Measurements from ENCODE around the gene RNASEL.

The RNASEL gene

GRCh38 chr1:182601913-182602312, 12.9 kb upstream of the RNASEL start:
- DNase-seq (ENCODE audit: low read depth in 2 of 2, low spot score in 1 of 2): no peak

- DNase-seq (ENCODE audit: low read depth in 2 of 2, low spot score in 1 of 2): peak in 1 of 2 donors; percentile 47
Measured at GRCh38 chr1:182601416-182601786, 12.3 kb upstream of the RNASEL start.

- DNase-seq (ENCODE audit: low read depth in 2 of 2, low spot score in 1 of 2): no peak
Measured at GRCh38 chr1:182600745-182601415, 11.8 kb upstream of the RNASEL start.

- DNase-seq (ENCODE audit: low read depth in 2 of 2, low spot score in 1 of 2): no peak
Measured at GRCh38 chr1:182600036-182600713, 11.1 kb upstream of the RNASEL start.

- DNase-seq (ENCODE audit: low read depth in 2 of 2, low spot score in 1 of 2): no peak
Measured at GRCh38 chr1:182599339-182599738, 10.3 kb upstream of the RNASEL start.

GRCh38 chr1:182598296-182598695, 9.2 kb upstream of the RNASEL start:
- DNase-seq (ENCODE audit: low read depth in 2 of 2, low spot score in 1 of 2): no peak

GRCh38 chr1:182596934-182597333, 7.9 kb upstream of the RNASEL start:
- DNase-seq (ENCODE audit: low read depth in 2 of 2, low spot score in 1 of 2): no peak

- DNase-seq (ENCODE audit: low read depth in 2 of 2, low spot score in 1 of 2): peak in 1 of 2 donors; percentile 34
Measured at GRCh38 chr1:182595641-182596240, 6.7 kb upstream of the RNASEL start.

- DNase-seq (ENCODE audit: low read depth in 2 of 2, low spot score in 1 of 2): no peak
Measured at GRCh38 chr1:182589931-182590330, 875 bp upstream of the RNASEL start.

- no peak for DNase-seq (ENCODE audit: low read depth in 2 of 2, low spot score in 1 of 2)
Measured at GRCh38 chr1:182589520-182589919, 464 bp upstream of the RNASEL start.

GRCh38 chr1:182587666-182588499, 1.2 kb downstream of the RNASEL start:
- DNase-seq (ENCODE audit: low read depth in 2 of 2, low spot score in 1 of 2): no peak

GRCh38 chr1:182587093-182587492, 2.0 kb downstream of the RNASEL start:
- no peak for DNase-seq (ENCODE audit: low read depth in 2 of 2, low spot score in 1 of 2)

- no peak for DNase-seq (ENCODE audit: low read depth in 2 of 2, low spot score in 1 of 2)
Measured at GRCh38 chr1:182586380-182586779, 2.7 kb downstream of the RNASEL start.

- DNase-seq (ENCODE audit: low read depth in 2 of 2, low spot score in 1 of 2): no peak
Measured at GRCh38 chr1:182584746-182585145, 4.3 kb downstream of the RNASEL start.

- no peak for DNase-seq (ENCODE audit: low read depth in 2 of 2, low spot score in 1 of 2)
Measured at GRCh38 chr1:182580736-182581135, 8.3 kb downstream of the RNASEL start.

GRCh38 chr1:182575540-182576149, 13.4 kb downstream of the RNASEL start:
- DNase-seq (ENCODE audit: low read depth in 2 of 2, low spot score in 1 of 2): no peak

GRCh38 chr1:182574156-182574555, 14.9 kb downstream of the RNASEL start:
- DNase-seq (ENCODE audit: low read depth in 2 of 2, low spot score in 1 of 2): no peak

GRCh38 chr1:182570611-182570970, 18.5 kb downstream of the RNASEL start:
- DNase-seq (ENCODE audit: low read depth in 2 of 2, low spot score in 1 of 2): no peak

- no peak for DNase-seq (ENCODE audit: low read depth in 2 of 2, low spot score in 1 of 2)
Measured at GRCh38 chr1:182569939-182570610, 19.0 kb downstream of the RNASEL start.

- DNase-seq (ENCODE audit: low read depth in 2 of 2, low spot score in 1 of 2): no peak
Measured at GRCh38 chr1:182568647-182569284, 20.3 kb downstream of the RNASEL start.
